ENCODE data around the gene SCYGR1.
"Not testable (repeated sequence)": the region's sequence is repeated elsewhere in the genome, so short reads cannot be mapped to it uniquely, and the experiment has no call there.

SCYGR1 gene

GRCh38 chr2:227406177-227407031, 18.7 kb upstream of the SCYGR1 start:
- peak; percentile 87 for DNase-seq (ENCODE audit: low read depth)
- H3K4me3 ChIP-seq (ENCODE audit: low read depth, low read length), result no peak overlapping the region

GRCh38 chr2:227404585-227405271, 17.0 kb upstream of the SCYGR1 start:
- no peak overlapping the region for H3K4me3 ChIP-seq (ENCODE audit: low read depth, low read length)
- no peak for DNase-seq (ENCODE audit: low read depth)

GRCh38 chr2:227402959-227403358, 15.2 kb upstream of the SCYGR1 start:
- no peak overlapping the region for H3K4me3 ChIP-seq (ENCODE audit: low read depth, low read length)
- DNase-seq (ENCODE audit: low read depth), result no peak

- no peak for DNase-seq (ENCODE audit: low read depth)
- H3K4me3 ChIP-seq (ENCODE audit: low read depth, low read length), result no peak overlapping the region
Observed at GRCh38 chr2:227402321-227402720, 14.6 kb upstream of the SCYGR1 start.

GRCh38 chr2:227401550-227401949, 13.8 kb upstream of the SCYGR1 start:
- no peak for DNase-seq (ENCODE audit: low read depth)
- H3K4me3 ChIP-seq (ENCODE audit: low read depth, low read length), result no peak overlapping the region

- DNase-seq (ENCODE audit: low read depth), result no peak
- H3K4me3 ChIP-seq (ENCODE audit: low read depth, low read length), result no peak overlapping the region
Observed at GRCh38 chr2:227398684-227399670, 11.2 kb upstream of the SCYGR1 start.

- DNase-seq (ENCODE audit: low read depth), result no peak
- H3K4me3 ChIP-seq (ENCODE audit: low read depth, low read length), result no peak overlapping the region
Observed at GRCh38 chr2:227397562-227397961, 9.8 kb upstream of the SCYGR1 start.

GRCh38 chr2:227395556-227395955, 7.8 kb upstream of the SCYGR1 start:
- DNase-seq (ENCODE audit: low read depth), result no peak
- H3K4me3 ChIP-seq (ENCODE audit: low read depth, low read length), result no peak overlapping the region

- no peak for DNase-seq (ENCODE audit: low read depth)
- no peak overlapping the region for H3K4me3 ChIP-seq (ENCODE audit: low read depth, low read length)
Observed at GRCh38 chr2:227394401-227394800, 6.7 kb upstream of the SCYGR1 start.

- H3K4me3 ChIP-seq (ENCODE audit: low read depth, low read length), result no peak overlapping the region
- DNase-seq (ENCODE audit: low read depth), result no peak
Observed at GRCh38 chr2:227390468-227391256, 2.9 kb upstream of the SCYGR1 start.

- H3K4me3 ChIP-seq (ENCODE audit: low read depth, low read length), result no peak overlapping the region
Observed at GRCh38 chr2:227389661-227390060, 1.9 kb upstream of the SCYGR1 start.

GRCh38 chr2:227389231-227389630, 1.5 kb upstream of the SCYGR1 start:
- no peak overlapping the region for H3K4me3 ChIP-seq (ENCODE audit: low read depth, low read length)
- no peak for DNase-seq (ENCODE audit: low read depth)

More at GRCh38 chr2:227389661-227390060, 1.9 kb upstream of the SCYGR1 start:
- no peak for DNase-seq (ENCODE audit: low read depth)

GRCh38 chr2:227388537-227389011, 825 bp upstream of the SCYGR1 start:
- peak; percentile 77 for DNase-seq (ENCODE audit: low read depth)
- H3K4me3 ChIP-seq (ENCODE audit: low read depth, low read length), result no peak overlapping the region

GRCh38 chr2:227386630-227387029, 1.1 kb downstream of the SCYGR1 start:
- no peak overlapping the region for H3K4me3 ChIP-seq (ENCODE audit: low read depth, low read length)
- DNase-seq (ENCODE audit: low read depth), result no peak

GRCh38 chr2:227383686-227384085, 4.1 kb downstream of the SCYGR1 start:
- no peak overlapping the region for H3K4me3 ChIP-seq (ENCODE audit: low read depth, low read length)
- no peak for DNase-seq (ENCODE audit: low read depth)

GRCh38 chr2:227382241-227382835, 5.4 kb downstream of the SCYGR1 start:
- not testable (repeated sequence) for DNase-seq (ENCODE audit: low read depth); H3K4me3 ChIP-seq (ENCODE audit: low read depth, low read length)

GRCh38 chr2:227379095-227379494, 8.7 kb downstream of the SCYGR1 start, which contains the start of gene TM4SF20:
Gene TM4SF20 (minus strand): TSS chr2:227379306. CDS start chr2:227379268, 38 bp downstream.
- no peak within 1 kb of the TSS for H3K4me3 ChIP-seq (ENCODE audit: low read depth, low read length)
- DNase-seq (ENCODE audit: low read depth), result no peak

GRCh38 chr2:227378371-227378782, 9.4 kb downstream of the SCYGR1 start:
- H3K4me3 ChIP-seq (ENCODE audit: low read depth, low read length), result no peak overlapping the region
- no peak for DNase-seq (ENCODE audit: low read depth)

Measured in skeletal muscle cell (primary cell).